H1 (cell line): ENCODE data around the gene CSTF3. TPM values are rescaled to one million over a fixed set of nuclear protein-coding genes. Genes with fewer than 3 reads are reported as not detected.

ENCODE experiments used
- CTCF ChIA-PET: fragments of 300-600 bp; sonication (Branson Sonifier 250); formaldehyde crosslinking; loops from one replicate; lab custom pipeline; 2021; ENCODE audit not compliant: partially characterized antibody; lab: Charles Lee
- POLR2A ChIA-PET: fragments of 300-600 bp; sonication (Branson Sonifier 250); formaldehyde crosslinking; loops from one replicate; lab custom pipeline; 2021; ENCODE audit warnings: inconsistent platforms; ENCODE audit not compliant: partially characterized antibody; lab: Charles Lee
- DNase-seq, 2 experiments: peaks; one replicate each; pipeline versions ENCODE4 v3.0.0 to v3.0.0-alpha.2; 2010 to 2022; ENCODE audit warnings: low spot score in 2 of 2, low read depth in 1 of 2, mixed read lengths in 1 of 2
- FAIRE-seq: peaks from 2 replicates; lab custom pipeline; 2011; peaks lifted over from hg19 to GRCh38; lab: Jason Lieb, UNC
- H2AFZ ChIP-seq: 2 replicates; pipeline ENCODE4 v1.8.1; 2012; ENCODE audit warnings: low read length, inconsistent platforms
- H2AK5ac ChIP-seq: 2 replicates; pipeline ENCODE4 v1.6.1; 2013; ENCODE audit warnings: low read depth, low read length
- H2BK120ac ChIP-seq: replicated peaks from 2 replicates; pipeline ENCODE3; 2013; ENCODE audit warnings: low read depth, low read length, inconsistent platforms
- H2BK12ac ChIP-seq: 2 replicates; pipeline ENCODE4 v1.6.1; 2013; ENCODE audit warnings: low read depth, low read length
- H2BK15ac ChIP-seq: 2 replicates; pipeline ENCODE4 v1.6.1; 2013; ENCODE audit warnings: low read length
- H2BK20ac ChIP-seq: 2 replicates; pipeline ENCODE4 v1.6.1; 2013; ENCODE audit warnings: low read length
- H2BK5ac ChIP-seq: 2 replicates; pipeline ENCODE4 v1.6.1; 2013; ENCODE audit warnings: low read depth, low read length
- H3K14ac ChIP-seq: 2 replicates; pipeline ENCODE4 v1.6.1; 2013; ENCODE audit warnings: inconsistent platforms; ENCODE audit not compliant: insufficient read length
- H3K18ac ChIP-seq: 2 replicates; pipeline ENCODE4 v1.6.1; 2013; ENCODE audit warnings: low read length; ENCODE audit errors: extremely low read depth
- H3K23ac ChIP-seq: 2 replicates; pipeline ENCODE4 v1.6.1; 2013; ENCODE audit warnings: inconsistent platforms; ENCODE audit not compliant: insufficient read length
- H3K23me2 ChIP-seq: 2 replicates; pipeline ENCODE4 v1.6.1; 2013; ENCODE audit warnings: low read depth, low read length
- H3K27ac ChIP-seq: 2 replicates; pipeline ENCODE4 v1.6.1; 2011; ENCODE audit warnings: low read depth, low read length, inconsistent platforms
- H3K27me3 ChIP-seq, 4 experiments: replicated peaks in 1 of 4; 1 replicate in 1 of 4; 2 replicates in 3 of 4; pipeline versions ENCODE4 v1.6.1 to v1.8.1; 2011 to 2013; ENCODE audit warnings: low read length in 3 of 4, mild to moderate bottlenecking in 3 of 4, inconsistent platforms in 2 of 4, mixed read lengths in 2 of 4, moderate library complexity in 1 of 4; ENCODE audit not compliant: control insufficient read depth in 3 of 4, insufficient read depth in 3 of 4; ENCODE audit errors: extremely low read depth in 1 of 4
- H3K36me3 ChIP-seq, 4 experiments: 2 replicates each; pipeline versions ENCODE4 v1.6.1 to v1.8.1; 2011 to 2013; ENCODE audit warnings: mild to moderate bottlenecking in 4 of 4, low read length in 3 of 4, moderate library complexity in 2 of 4, control low read depth in 1 of 4, inconsistent platforms in 1 of 4; ENCODE audit not compliant: insufficient read depth in 4 of 4, control insufficient read depth in 2 of 4
- H3K4ac ChIP-seq: replicated peaks from 2 replicates; pipeline ENCODE3; 2013; ENCODE audit warnings: low read length, low read depth, mixed read lengths, inconsistent platforms; ENCODE audit not compliant: insufficient read length
- H3K4me1 ChIP-seq, 4 experiments: replicated peaks in 1 of 4; 1 replicate in 1 of 4; 2 replicates in 3 of 4; pipeline versions ENCODE4 v1.6.1 to v1.8.1; 2011 to 2013; ENCODE audit warnings: low read length in 3 of 4, inconsistent platforms in 2 of 4, mixed read lengths in 1 of 4; ENCODE audit not compliant: insufficient read depth in 4 of 4, control insufficient read depth in 3 of 4
- H3K4me2 ChIP-seq, 2 experiments: 2 replicates each; pipeline versions ENCODE4 v1.6.1 to v1.8.1; 2011 to 2013; ENCODE audit warnings: low read depth in 2 of 2, low read length in 2 of 2, control low read depth in 1 of 2, inconsistent platforms in 1 of 2, mild to moderate bottlenecking in 1 of 2; ENCODE audit not compliant: insufficient read depth in 1 of 2
- H3K4me3 ChIP-seq, 4 experiments: fragments of 200-600, 300-600 bp in 1 of 4; sonication (generic), shearing (Covaris generic), sonication (Bioruptor Twin) in 1 of 4; 2 replicates each; pipeline versions ENCODE4 v1.5.1 to v1.8.1; 2011 to 2016; ENCODE audit warnings: low read length in 4 of 4, low read depth in 3 of 4, control low read depth in 2 of 4, inconsistent platforms in 2 of 4, mild to moderate bottlenecking in 2 of 4, mixed read lengths in 1 of 4, moderate library complexity in 1 of 4; ENCODE audit not compliant: insufficient read depth in 2 of 4; ENCODE audit errors: extremely low read depth in 1 of 4
- H3K56ac ChIP-seq: replicated peaks from 2 replicates; pipeline ENCODE3; 2013; ENCODE audit warnings: low read depth, mild to moderate bottlenecking, mixed read lengths, low read length, inconsistent platforms; ENCODE audit not compliant: insufficient read length
- H3K79me1 ChIP-seq: 2 replicates; pipeline ENCODE4 v1.6.1; 2013; ENCODE audit warnings: low read depth, low read length, control low read depth
- H3K79me2 ChIP-seq, 2 experiments: 2 replicates each; pipeline versions ENCODE4 v1.6.1 to v1.8.1; 2012 to 2013; ENCODE audit warnings: low read length in 2 of 2, mild to moderate bottlenecking in 2 of 2, inconsistent platforms in 1 of 2; ENCODE audit not compliant: insufficient read depth in 2 of 2, control insufficient read depth in 1 of 2
- H3K9ac ChIP-seq, 4 experiments: replicated peaks in 1 of 4; 1 replicate in 1 of 4; 2 replicates in 3 of 4; pipeline versions ENCODE4 v1.6.1 to v1.8.1; 2011 to 2013; ENCODE audit warnings: low read depth in 3 of 4, low read length in 3 of 4, control low read depth in 2 of 4, mild to moderate bottlenecking in 2 of 4, moderate library complexity in 2 of 4, inconsistent platforms in 1 of 4; ENCODE audit errors: extremely low read depth in 1 of 4
- H3K9me3 ChIP-seq, 2 experiments: 2 replicates each; pipeline versions ENCODE4 v1.6.1 to v1.8.1; 2012 to 2013; ENCODE audit warnings: mild to moderate bottlenecking in 2 of 2, moderate library complexity in 2 of 2, control low read depth in 1 of 2, inconsistent platforms in 1 of 2, low read depth in 1 of 2, low read length in 1 of 2, mixed read lengths in 1 of 2; ENCODE audit not compliant: insufficient read depth in 2 of 2
- H4K20me1 ChIP-seq, 2 experiments: replicated peaks in 1 of 2; 2 replicates each; pipeline versions ENCODE3 to v1.8.1; 2011 to 2013; ENCODE audit warnings: inconsistent platforms in 2 of 2, low read length in 2 of 2, mild to moderate bottlenecking in 1 of 2; ENCODE audit not compliant: insufficient read depth in 2 of 2, control insufficient read depth in 1 of 2
- H4K5ac ChIP-seq: 2 replicates; pipeline ENCODE4 v1.6.1; 2013; ENCODE audit warnings: low read length, low read depth, mixed read lengths, inconsistent platforms; ENCODE audit not compliant: insufficient read length
- H4K8ac ChIP-seq: 2 replicates; pipeline ENCODE4 v1.8.0; 2013; ENCODE audit warnings: mild to moderate bottlenecking, moderate library complexity, low read length, inconsistent platforms; ENCODE audit not compliant: insufficient read depth; ENCODE audit errors: extremely low read depth
- H4K91ac ChIP-seq: replicated peaks from 2 replicates; pipeline ENCODE3; 2013; ENCODE audit warnings: low read length, mixed read lengths, inconsistent platforms; ENCODE audit not compliant: insufficient read length
- BCL11A ChIP-seq, 2 experiments: IDR thresholded peaks; one replicate each; pipeline ENCODE4 v1.6.1; 2011; ENCODE audit warnings: low read depth in 2 of 2, low read length in 2 of 2, mild to moderate bottlenecking in 2 of 2
- CBX8 ChIP-seq: fragments of 300-800, 300-1000 bp; sonication (generic); IDR thresholded peaks from 2 replicates; pipeline ENCODE4 v1.7.1; 2016; ENCODE audit warnings: low read depth, low read length, borderline replicate concordance
- CHD1 ChIP-seq: IDR thresholded peaks from 2 replicates; pipeline ENCODE4 v1.6.1; 2012; ENCODE audit warnings: low read depth, low read length, improper control_type of control experiment
- NRF1 ChIP-seq: IDR thresholded peaks from 2 replicates; pipeline ENCODE4 v1.6.1; 2011; ENCODE audit warnings: mild to moderate bottlenecking, low read depth, low read length, improper control_type of control experiment
- RAD21 ChIP-seq, 2 experiments: IDR thresholded peaks in 1 of 2; conservative IDR thresholded peaks in 1 of 2; 2 replicates each; pipeline ENCODE4 v1.6.1; 2011; ENCODE audit warnings: low read depth in 2 of 2, low read length in 2 of 2, improper control_type of control experiment in 1 of 2, inconsistent platforms in 1 of 2, mild to moderate bottlenecking in 1 of 2, moderate library complexity in 1 of 2
- SP4 ChIP-seq: IDR thresholded peaks from 2 replicates; pipeline ENCODE4 v1.6.1; 2012; ENCODE audit warnings: low read length, inconsistent platforms
- SUZ12 ChIP-seq: fragments of 200-600 bp; sonication (generic); IDR thresholded peaks from 2 replicates; pipeline ENCODE4 v1.6.1; 2012; ENCODE audit warnings: mild to moderate bottlenecking, inconsistent platforms, low read length, moderate library complexity, mixed read lengths
- TAF7 ChIP-seq: optimal IDR thresholded peaks from 2 replicates; pipeline ENCODE3; 2011; ENCODE audit warnings: low read depth, mild to moderate bottlenecking, inconsistent platforms, low read length, moderate library complexity, borderline replicate concordance
- TCF12 ChIP-seq: IDR thresholded peaks from 2 replicates; pipeline ENCODE4 v1.6.1; 2011; ENCODE audit warnings: low read depth, mild to moderate bottlenecking, low read length
- WGBS, 2 experiments: shearing (Covaris generic) in 1 of 2; methylation state at CpG; one replicate each; pipeline versions ENCODE4 v1.1.6 to v1.1.7; 2013 to 2015; ENCODE audit warnings: low lambda C conversion rate in 2 of 2, mixed read lengths in 2 of 2, inconsistent platforms in 1 of 2, low coverage in 1 of 2, missing lambda C conversion rate in 1 of 2; ENCODE audit not compliant: insufficient replicate concordance in 2 of 2, insufficient coverage in 1 of 2, insufficient read length in 1 of 2; ENCODE audit errors: extremely low coverage in 1 of 2, missing lambda C conversion rate in 1 of 2; 5-methylcytosine and 5-hydroxymethylcytosine counted together
- polyA plus RNA-seq, 7 experiments: library from polyadenylated mRNA; depleted of rRNA in 3 of 7; stranded (reverse) in 5 of 7; unstranded in 2 of 7; fragments of >200 nt in 5 of 7; fragments of 200-250 nt in 2 of 7; gene quantifications; 1 replicate in 5 of 7; 2 replicates in 1 of 7; 4 replicates in 1 of 7; pipeline versions ENCODE4 v1.2.1 to v1.2.3, GENCODE V29; 2011 to 2013; ENCODE audit warnings: missing spikeins in 2 of 7, mixed read lengths in 2 of 7
- total RNA-seq: library from RNA; stranded (reverse); fragmentation: NEBNext Ultra II Directional; extraction: Animal tissue kit (Norgen Biotek cat#: 25700); gene quantifications from 2 replicates; pipeline ENCODE4 v1.2.1, GENCODE V29; 2021

Gene CSTF3
- total and polyA plus RNA-seq, 2 of the 8 experiments (the other 6 are each of a cell fraction or from before 2014, with no cell fraction given): 22.3 to 54.7 TPM

DNA sequence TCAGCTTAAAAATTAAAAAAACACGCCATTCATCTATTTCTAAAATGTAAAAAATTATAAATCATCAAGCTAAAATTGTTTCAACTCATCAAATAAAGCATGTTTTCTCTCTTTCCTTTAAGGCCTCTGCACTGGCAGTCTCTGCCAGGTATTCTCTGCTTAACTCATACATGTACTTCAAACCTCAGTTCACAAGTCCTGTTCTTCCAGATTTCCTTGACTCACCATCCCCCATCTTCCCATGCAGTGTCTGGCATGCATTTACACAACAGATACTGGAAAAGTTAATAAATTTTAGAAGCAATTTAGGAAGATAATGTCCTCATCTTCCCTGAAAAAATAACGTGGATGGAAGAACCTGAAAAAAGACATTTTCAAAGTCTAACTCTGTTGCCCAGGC lies 32.5 kb downstream of the CSTF3 start:
- no peaks in the 10 kb centered on the region for H3K27me3 ChIP-seq
- WGBS, 2 experiments: 69 to 100% methylated on average over 1 to 2 of the region's 2 CpGs
- no peaks in the 10 kb centered on the region for H3K79me1 ChIP-seq
- no peak for DNase-seq
- no peak overlapping the region for H4K5ac ChIP-seq
- no peak overlapping the region for H3K18ac ChIP-seq
- ChIA-PET POLR2A (interaction anchor here (0.9 to 1.0 kb wide), 4 partner anchors 18 to 22 kb away, joined by 3 to 4 read pairs (median 3); no protein-coding TSS in a partner anchor), CTCF (no interaction called here)
- H4K8ac ChIP-seq: no peak overlapping the region
- H3K4me1 ChIP-seq: peaks cover 0 to 10% (median 3%) of the 10 kb centered on the region in 4 experiments; a peak in 4 of 7 replicates
- no peak overlapping the region for H3K56ac ChIP-seq
- no peaks in the 10 kb centered on the region; a peak in 1 of 4 replicates for H3K9me3 ChIP-seq
- H4K20me1 ChIP-seq: no peaks in the 10 kb centered on the region
- H3K36me3 ChIP-seq: peaks cover 0 to 5% (median 0%) of the 10 kb centered on the region in 4 experiments; a peak in 3 of 8 replicates
- H2BK20ac ChIP-seq: no peak overlapping the region
- H2AK5ac ChIP-seq: no peak overlapping the region
- H3K23me2 ChIP-seq: no peaks in the 10 kb centered on the region
- H2BK12ac ChIP-seq: no peak overlapping the region
- H4K91ac ChIP-seq: no peak overlapping the region
- H3K79me2 ChIP-seq: no peaks in the 10 kb centered on the region
- no peak overlapping the region for H2BK15ac ChIP-seq
- H2BK5ac ChIP-seq: no peak overlapping the region
- no peak for FAIRE-seq
- no peak overlapping the region for H3K23ac ChIP-seq
- no peak overlapping the region for H2BK120ac ChIP-seq
- no peak overlapping the region for H3K14ac ChIP-seq
- no peak overlapping the region for H3K4ac ChIP-seq
- no peak overlapping the region for H2AFZ ChIP-seq
- H3K4me2 ChIP-seq: no peak overlapping the region
- H3K9ac ChIP-seq: no peak overlapping the region
- H3K4me3 ChIP-seq: no peak overlapping the region
- H3K27ac ChIP-seq: no peak overlapping the region
- TF ChIP-seq SP4 (no peak), BCL11A (IDR thresholded peaks at IDR 0.05; ENCODE audit: low read depth in 2 of 2, low read length in 2 of 2) (no peak), TCF12 (no peak), SUZ12 (no peak), CBX8 (no peak), NRF1 (no peak), TAF7 (no peak), CHD1 (no peak), RAD21 (IDR thresholded peaks at IDR 0.05 in 1 of 2, conservative IDR thresholded peaks at IDR 0.05 in 1 of 2; ENCODE audit: low read depth in 2 of 2, low read length in 2 of 2) (no peak)
